UCSD-AML1 (cell line): ENCODE measurements around the gene HTD2.
"Not testable (repeated sequence)": the region's sequence is repeated elsewhere in the genome, so short reads cannot be mapped to it uniquely, and the experiment has no call there.

Experiments used
- DNase-seq: peaks from one replicate; lab custom pipeline; 2025; ENCODE audit not compliant: unreplicated experiment; lab: John Stamatoyannopoulos, UW

Gene HTD2

GRCh38 chr3:58305882-58306711 is at the start of gene HTD2, which contains the start of gene RPP14:
Gene HTD2 (plus strand): TSS chr3:58306520. CDS start chr3:58317614, 11,094 bp downstream.
Gene RPP14 (plus strand): TSS chr3:58306245. CDS start chr3:58310330, 4,085 bp downstream.
- DNase-seq = peak; percentile 98

GRCh38 chr3:58258392-58259055 is 47.8 kb upstream of the HTD2 start:
- no peak for DNase-seq

- no peak for DNase-seq
Measured at GRCh38 chr3:58260261-58260731, 46.0 kb upstream of the HTD2 start.

- DNase-seq = no peak
Measured at GRCh38 chr3:58260733-58261132, 45.6 kb upstream of the HTD2 start.

- no peak for DNase-seq
Measured at GRCh38 chr3:58261954-58262666, 44.2 kb upstream of the HTD2 start.

- DNase-seq = no peak
Measured at GRCh38 chr3:58266577-58266976, 39.7 kb upstream of the HTD2 start.

- not testable (repeated sequence) for DNase-seq
Measured at GRCh38 chr3:58267543-58267942, 38.8 kb upstream of the HTD2 start.

- no peak for DNase-seq
Measured at GRCh38 chr3:58269356-58269755, 37.0 kb upstream of the HTD2 start.

GRCh38 chr3:58270485-58270884 is 35.8 kb upstream of the HTD2 start:
- DNase-seq = no peak

GRCh38 chr3:58271901-58272501 is 34.3 kb upstream of the HTD2 start:
- DNase-seq = no peak

- no peak for DNase-seq
Measured at GRCh38 chr3:58272891-58273290, 33.4 kb upstream of the HTD2 start.

GRCh38 chr3:58273362-58273761 is 33.0 kb upstream of the HTD2 start:
- not testable (repeated sequence) for DNase-seq

GRCh38 chr3:58274027-58274614 is 32.2 kb upstream of the HTD2 start:
- DNase-seq = no peak

GRCh38 chr3:58281069-58281468 is 25.3 kb upstream of the HTD2 start:
- DNase-seq = no peak

- no peak for DNase-seq
Measured at GRCh38 chr3:58285334-58285733, 21.0 kb upstream of the HTD2 start.

GRCh38 chr3:58287354-58287753 is 19.0 kb upstream of the HTD2 start:
- DNase-seq = no peak

GRCh38 chr3:58288011-58288728 is 18.1 kb upstream of the HTD2 start:
- no peak for DNase-seq

- not testable (repeated sequence) for DNase-seq
Measured at GRCh38 chr3:58288964-58289613, 17.2 kb upstream of the HTD2 start.

GRCh38 chr3:58290446-58290845 is 15.9 kb upstream of the HTD2 start:
- not testable (repeated sequence) for DNase-seq
